Measurements from ENCODE around the gene CPSF2.

- TF ChIP-seq, protein P1, sequence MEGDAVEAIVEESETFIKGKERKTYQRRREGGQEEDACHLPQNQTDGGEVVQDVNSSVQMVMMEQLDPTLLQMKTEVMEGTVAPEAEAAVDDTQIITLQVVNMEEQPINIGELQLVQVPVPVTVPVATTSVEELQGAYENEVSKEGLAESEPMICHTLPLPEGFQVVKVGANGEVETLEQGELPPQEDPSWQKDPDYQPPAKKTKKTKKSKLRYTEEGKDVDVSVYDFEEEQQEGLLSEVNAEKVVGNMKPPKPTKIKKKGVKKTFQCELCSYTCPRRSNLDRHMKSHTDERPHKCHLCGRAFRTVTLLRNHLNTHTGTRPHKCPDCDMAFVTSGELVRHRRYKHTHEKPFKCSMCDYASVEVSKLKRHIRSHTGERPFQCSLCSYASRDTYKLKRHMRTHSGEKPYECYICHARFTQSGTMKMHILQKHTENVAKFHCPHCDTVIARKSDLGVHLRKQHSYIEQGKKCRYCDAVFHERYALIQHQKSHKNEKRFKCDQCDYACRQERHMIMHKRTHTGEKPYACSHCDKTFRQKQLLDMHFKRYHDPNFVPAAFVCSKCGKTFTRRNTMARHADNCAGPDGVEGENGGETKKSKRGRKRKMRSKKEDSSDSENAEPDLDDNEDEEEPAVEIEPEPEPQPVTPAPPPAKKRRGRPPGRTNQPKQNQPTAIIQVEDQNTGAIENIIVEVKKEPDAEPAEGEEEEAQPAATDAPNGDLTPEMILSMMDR (IDR thresholded peaks at IDR 0.05) = no peak
- no peak for TF ChIP-seq ZFX (IDR thresholded peaks at IDR 0.05; ENCODE audit: borderline replicate concordance)
Observed at GRCh38 chr14:92074555-92074954, 47.2 kb upstream of the CPSF2 start.

Measured in 22Rv1 (cell line).